ENCODE results near the gene CYP3A4. TPM values are rescaled to one million over a fixed set of nuclear protein-coding genes. Genes with fewer than 3 reads are reported as not detected.

The CYP3A4 gene
- total and polyA plus RNA-seq, 9 of the 15 experiments (the other 6 are each of a cell fraction or from before 2014, with no cell fraction given): 0.07 to 0.08 TPM; not detected in 7

GRCh38 chr7:99806839-99807478 lies 23.0 kb upstream of the CYP3A4 start (continued):
- no peak for TF ChIP-seq FUS (optimal IDR thresholded peaks at IDR 0.05; ENCODE audit: low read depth, low read length)
- no peak for TF ChIP-seq ZNF408 (CRISPR knock-in tag; IDR thresholded peaks at IDR 0.05; ENCODE audit: low read depth)
- 0 out of 2 replicates have a peak, but pooled peaks have one; percentile 67 for TF ChIP-seq ZBTB2 (IDR thresholded peaks at IDR 0.05)
- no peak for TF ChIP-seq HEY1 (CRISPR knock-in tag; IDR thresholded peaks at IDR 0.05; ENCODE audit: borderline replicate concordance)
- no peak for TF ChIP-seq MAFK (IDR thresholded peaks at IDR 0.05; ENCODE audit: low read length)
- no peak for TF ChIP-seq ZBED1 (IDR thresholded peaks at IDR 0.05)
- no peak for TF ChIP-seq CREB5 (CRISPR knock-in tag; IDR thresholded peaks at IDR 0.05)
- TF ChIP-seq RFX7 (CRISPR knock-in tag; IDR thresholded peaks at IDR 0.05): no peak
- no peak for TF ChIP-seq PRMT5 (CRISPR knock-in tag; IDR thresholded peaks at IDR 0.05)
- no peak for TF ChIP-seq MYNN (IDR thresholded peaks at IDR 0.05)
- no peak for TF ChIP-seq MYNN (CRISPR knock-in tag; IDR thresholded peaks at IDR 0.05)
- peak; percentile 79 for TF ChIP-seq FOXJ2 (tag; IDR thresholded peaks at IDR 0.05)
- TF ChIP-seq MAZ (CRISPR knock-in tag; conservative IDR thresholded peaks at IDR 0.05 in 1 of 2, IDR thresholded peaks at IDR 0.05 in 1 of 2): peak in 1 of 2 experiments; percentile 40; a peak in 1 of 4 replicates
- TF ChIP-seq RHOXF2B (CRISPR knock-in tag; conservative IDR thresholded peaks at IDR 0.05): no peak
- TF ChIP-seq TCF15 (CRISPR knock-in tag; IDR thresholded peaks at IDR 0.05): no peak
- peak; percentile 42; the same call in 1 of the 2 replicates for TF ChIP-seq PML (IDR thresholded peaks at IDR 0.05; ENCODE audit: low read length)
- TF ChIP-seq RNF2 (IDR thresholded peaks at IDR 0.05): peak; percentile 48; the same call in 1 of the 2 replicates
- TF ChIP-seq NR2C2 (CRISPR knock-in tag; IDR thresholded peaks at IDR 0.05): no peak
- peak; percentile 44; the same call in 1 of the 2 replicates for TF ChIP-seq NR2C2 (tag; IDR thresholded peaks at IDR 0.05)
- peak; percentile 64 for TF ChIP-seq HDAC3 (IDR thresholded peaks at IDR 0.05; ENCODE audit: borderline replicate concordance, partially characterized antibody)
- 0 out of 2 replicates have a peak, but pooled peaks have one; percentile 33 for TF ChIP-seq CEBPB (tag; IDR thresholded peaks at IDR 0.05)
- no peak for TF ChIP-seq ZNF589 (CRISPR knock-in tag; IDR thresholded peaks at IDR 0.05; ENCODE audit: low read depth)
- TF ChIP-seq AFF1 (IDR thresholded peaks at IDR 0.05; ENCODE audit: low read depth in 1 of 2, partially characterized antibody in 2 of 2): peak; percentile 24 to 53
- no peak for TF ChIP-seq NFXL1 (CRISPR knock-in tag; IDR thresholded peaks at IDR 0.05)

All from K562 (cell line).